Fibroblast of the aortic adventitia (primary cell): ENCODE results near the gene ULBP2. TPM values are rescaled to one million over a fixed set of nuclear protein-coding genes. Genes with fewer than 3 reads are reported as not detected.
"Not testable (repeated sequence)": the region's sequence is repeated elsewhere in the genome, so short reads cannot be mapped to it uniquely, and the experiment has no call there.

ENCODE experiments used
- DNase-seq: peaks from one replicate; pipeline ENCODE4 v3.0.0-alpha.2; 2010; ENCODE audit warnings: low read depth
- H3K4me3 ChIP-seq: 2 replicates; pipeline ENCODE4 v1.5.1; 2011; ENCODE audit warnings: low read depth, mild to moderate bottlenecking, control low read depth, low read length, moderate library complexity
- CTCF ChIP-seq: IDR thresholded peaks from 2 replicates; pipeline ENCODE4 v1.5.1; 2011; ENCODE audit warnings: mild to moderate bottlenecking, low read length, control low read depth, inconsistent platforms; ENCODE audit not compliant: insufficient read depth
- total RNA-seq: library from RNA; depleted of rRNA; stranded (reverse); fragments of >200 nt; gene quantifications from 2 replicates; pipeline ENCODE4 v1.2.3, GENCODE V29; 2012; ENCODE audit warnings: low replicate concordance

The ULBP2 gene
- total RNA-seq, 1 donor, result 3.3 TPM

DNA sequence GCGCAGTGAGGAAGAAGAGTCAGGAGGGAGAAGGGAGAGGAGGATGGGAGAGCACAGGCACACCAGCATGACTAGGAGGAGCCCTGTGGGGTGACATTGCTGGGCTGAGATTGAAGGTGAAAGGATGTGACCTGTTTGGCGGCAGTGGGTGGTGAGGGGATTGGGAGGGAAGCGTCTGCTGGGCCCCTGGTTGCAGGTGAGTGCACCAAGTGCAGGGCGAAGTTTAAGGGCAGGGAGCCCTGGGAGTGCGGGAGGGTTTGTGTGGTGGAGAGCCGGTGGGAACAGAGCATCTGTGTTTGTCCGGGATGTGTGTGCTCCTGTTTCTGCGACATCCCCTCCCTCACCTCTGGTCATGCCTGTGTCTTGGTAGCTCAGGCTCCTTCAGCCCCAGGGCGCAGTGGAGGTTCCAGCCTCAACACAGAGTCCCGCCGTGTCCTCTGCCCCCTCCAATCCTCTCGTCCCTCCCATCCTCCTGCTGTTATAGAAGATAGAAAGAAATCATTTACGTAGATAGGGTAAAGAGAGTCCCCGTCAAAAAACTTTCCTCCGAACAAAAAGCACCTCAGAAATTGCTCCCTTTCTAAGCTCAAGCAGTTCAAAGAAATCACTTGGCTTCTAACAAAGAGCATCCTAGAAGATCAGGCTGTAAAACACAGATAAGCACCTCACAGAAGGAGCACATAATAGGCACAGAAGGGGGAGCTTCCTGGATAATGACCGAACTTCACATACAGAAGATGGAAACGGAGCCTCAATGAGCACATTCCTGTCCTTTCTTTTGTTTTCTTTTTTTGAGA, 46.9 kb downstream of the ULBP2 start:
- TF ChIP-seq CTCF, result no peak
- H3K4me3 ChIP-seq, result no peak overlapping the region
- DNase-seq, result no peak

- no peak overlapping the region for H3K4me3 ChIP-seq
- no peak for TF ChIP-seq CTCF
- no peak for DNase-seq
These were observed 48.4 kb downstream of the ULBP2 start for GRCh38 chr6:149990212-149990660.

- no peak for TF ChIP-seq CTCF
- H3K4me3 ChIP-seq, result no peak overlapping the region
- DNase-seq, result no peak
These were observed 49.1 kb downstream of the ULBP2 start for GRCh38 chr6:149990661-149991471.

GRCh38 chr6:149991472-149991795, 49.6 kb downstream of the ULBP2 start:
- not testable (repeated sequence) for H3K4me3 ChIP-seq, DNase-seq

- DNase-seq, result no peak
These were observed 50.0 kb downstream of the ULBP2 start for GRCh38 chr6:149991838-149992237.

DNA sequence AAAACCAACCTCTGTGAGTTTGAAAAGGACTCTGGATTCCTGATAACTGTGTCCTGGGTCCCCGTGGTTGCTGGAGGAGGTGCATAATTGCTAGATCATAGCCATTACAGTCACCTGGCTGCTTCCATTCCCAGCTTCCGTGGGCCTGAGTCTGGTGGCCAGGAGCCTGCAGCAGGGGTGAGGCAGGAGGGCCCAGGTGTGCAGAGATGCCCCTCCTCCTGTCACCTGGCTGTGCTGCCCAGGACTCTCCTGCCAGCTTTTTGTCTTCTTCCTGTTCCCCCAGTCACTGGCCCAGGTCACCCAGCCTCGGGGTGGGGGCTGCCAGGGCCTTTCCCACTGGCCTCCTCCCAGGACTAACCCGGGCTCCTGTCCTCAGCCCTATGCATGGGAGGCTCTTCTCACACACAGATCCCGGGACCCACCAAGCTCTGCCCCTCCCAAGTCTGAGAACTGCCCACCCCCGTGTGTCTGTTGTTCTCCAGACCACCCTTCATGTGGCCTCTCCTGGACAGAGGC, 53.5 kb downstream of the ULBP2 start:
- no peak for TF ChIP-seq CTCF
- no peak for DNase-seq
- H3K4me3 ChIP-seq, result no peak overlapping the region

More at GRCh38 chr6:149991838-149992237, 50.0 kb downstream of the ULBP2 start:
- TF ChIP-seq CTCF, result no peak
- H3K4me3 ChIP-seq, result no peak overlapping the region

- no peak overlapping the region for H3K4me3 ChIP-seq
- no peak for DNase-seq
- TF ChIP-seq CTCF, result no peak
These were observed 54.2 kb downstream of the ULBP2 start for GRCh38 chr6:149995971-149996370.

Other genes with a start within 250 kb of the ULBP2 start
- 10.1 and 33.4 TPM in 2 replicates for gene LATS1, start 223.9 kb upstream of the ULBP2 start, total RNA-seq
- 20.6 and 45.6 TPM in 2 replicates for gene NUP43, start 195.5 kb upstream of the ULBP2 start, total RNA-seq
- 44.1 and 117 TPM in 2 replicates for gene PCMT1, start 192.3 kb upstream of the ULBP2 start, total RNA-seq
- 20.0 and 74.1 TPM in 2 replicates for gene LRP11, start 77.7 kb upstream of the ULBP2 start, total RNA-seq
- gene RAET1E, start 43.9 kb upstream of the ULBP2 start, total RNA-seq, result 0.63 TPM in 1 of 2 replicates, not detected in the other
- gene RAET1G, start 18.9 kb upstream of the ULBP2 start, total RNA-seq, result 0.82 and 4.6 TPM in 2 replicates
- 0.65 and 1.7 TPM in 2 replicates for gene ULBP1, start 21.9 kb downstream of the ULBP2 start, total RNA-seq
- gene RAET1L, start 83.5 kb downstream of the ULBP2 start, total RNA-seq, result not detected in 2 replicates
- gene ULBP3, start 127.1 kb downstream of the ULBP2 start, total RNA-seq, result 0.41 and 16.4 TPM in 2 replicates
- gene PPP1R14C, start 201.0 kb downstream of the ULBP2 start, total RNA-seq, result 2.1 TPM in 1 of 2 replicates, not detected in the other